HG03196 (cell line): ENCODE measurements around the gene ATP6AP1.
"Not testable (repeated sequence)": the region's sequence is repeated elsewhere in the genome, so short reads cannot be mapped to it uniquely, and the experiment has no call there.

Experiments used
- ATAC-seq: cut with Tn5 transposase; IDR thresholded peaks from one replicate; pipeline ENCODE4 v1.9.1; 2021; ENCODE audit not compliant: unreplicated experiment

The ATP6AP1 gene

GRCh38 chrX:154398668-154399526 lies 29.6 kb upstream of the ATP6AP1 start:
- ATAC-seq = peak; percentile 34

- no peak for ATAC-seq
These were observed 28.7 kb upstream of the ATP6AP1 start for GRCh38 chrX:154399527-154400368.

GRCh38 chrX:154400369-154400817 lies 28.1 kb upstream of the ATP6AP1 start:
- not testable (repeated sequence) for ATAC-seq

GRCh38 chrX:154401045-154401799 lies 27.3 kb upstream of the ATP6AP1 start:
- ATAC-seq = no peak

GRCh38 chrX:154401918-154402621 lies 26.4 kb upstream of the ATP6AP1 start:
- ATAC-seq = no peak

GRCh38 chrX:154402622-154403127 lies 25.8 kb upstream of the ATP6AP1 start:
- ATAC-seq = no peak

- no peak for ATAC-seq
These were observed 25.3 kb upstream of the ATP6AP1 start for GRCh38 chrX:154403192-154403591.

GRCh38 chrX:154403858-154404257 lies 24.6 kb upstream of the ATP6AP1 start:
- no peak for ATAC-seq

- no peak for ATAC-seq
These were observed 23.8 kb upstream of the ATP6AP1 start for GRCh38 chrX:154404625-154405192.

- no peak for ATAC-seq
These were observed 19.7 kb upstream of the ATP6AP1 start for GRCh38 chrX:154408659-154409221.

- peak; percentile 44 for ATAC-seq
These were observed 19.1 kb upstream of the ATP6AP1 start, which contains the start of gene DNASE1L1 for GRCh38 chrX:154409222-154409871. Gene DNASE1L1 (minus strand): TSS chrX:154409254. CDS start chrX:154405568, 3,686 bp downstream.

- ATAC-seq = no peak
These were observed 16.5 kb upstream of the ATP6AP1 start for GRCh38 chrX:154411981-154412340.

GRCh38 chrX:154412468-154412867 lies 16.0 kb upstream of the ATP6AP1 start:
- ATAC-seq = no peak

- no peak for ATAC-seq
These were observed 15.3 kb upstream of the ATP6AP1 start for GRCh38 chrX:154413142-154413541.

- ATAC-seq = no peak
These were observed 11.3 kb upstream of the ATP6AP1 start for GRCh38 chrX:154417157-154417556.

- ATAC-seq = no peak
These were observed 9.3 kb upstream of the ATP6AP1 start for GRCh38 chrX:154419189-154419588.

- no peak for ATAC-seq
These were observed 8.6 kb upstream of the ATP6AP1 start for GRCh38 chrX:154419688-154420401.

- no peak for ATAC-seq
These were observed 8.1 kb upstream of the ATP6AP1 start for GRCh38 chrX:154420402-154420756.
